ENCODE measurements around the gene PFDN1. TPM values are rescaled to one million over a fixed set of nuclear protein-coding genes. Genes with fewer than 3 reads are reported as not detected.
A peak's percentile ranks its signal among the peaks of the same experiment; 100 is the strongest.

The PFDN1 gene
- total RNA-seq, 2 donors from 2014 or later = 33.4 to 35.2 TPM

DNA sequence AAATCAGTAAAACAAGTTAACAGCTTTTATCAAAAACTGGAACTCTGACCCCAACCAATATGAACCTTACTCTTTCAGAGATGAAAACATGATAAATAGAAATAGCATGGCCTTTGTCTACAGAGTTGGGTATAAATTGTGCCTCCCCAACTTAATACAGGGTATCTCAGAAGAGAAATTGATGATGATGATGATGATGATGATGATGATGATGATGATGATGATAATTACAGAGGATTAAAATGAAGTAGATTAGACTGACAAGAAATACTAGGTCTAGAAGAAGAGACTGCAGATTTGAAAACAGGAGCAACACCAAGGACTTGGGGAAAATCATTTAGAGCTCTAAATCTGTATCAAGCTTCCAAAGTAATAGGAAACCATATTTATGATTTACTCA lies 27.1 kb downstream of the PFDN1 start:
- no peak for DNase-seq
- no peak for ATAC-seq
- Mint-ChIP-seq H3K27me3 (no peaks in the 10 kb centered on the region), H3K36me3 (ENCODE audit: low read depth) (peaks cover 9% of the 10 kb centered on the region), H3K4me3 (no peak overlapping the region), H3K27ac (peak overlapping the region; percentile 69), H3K4me1 (peaks cover 9% of the 10 kb centered on the region)
- no peaks in the 10 kb centered on the region for H3K9me3 ChIP-seq (ENCODE audit: control insufficient read depth, low read length, poor library complexity, severe bottlenecking)

DNA sequence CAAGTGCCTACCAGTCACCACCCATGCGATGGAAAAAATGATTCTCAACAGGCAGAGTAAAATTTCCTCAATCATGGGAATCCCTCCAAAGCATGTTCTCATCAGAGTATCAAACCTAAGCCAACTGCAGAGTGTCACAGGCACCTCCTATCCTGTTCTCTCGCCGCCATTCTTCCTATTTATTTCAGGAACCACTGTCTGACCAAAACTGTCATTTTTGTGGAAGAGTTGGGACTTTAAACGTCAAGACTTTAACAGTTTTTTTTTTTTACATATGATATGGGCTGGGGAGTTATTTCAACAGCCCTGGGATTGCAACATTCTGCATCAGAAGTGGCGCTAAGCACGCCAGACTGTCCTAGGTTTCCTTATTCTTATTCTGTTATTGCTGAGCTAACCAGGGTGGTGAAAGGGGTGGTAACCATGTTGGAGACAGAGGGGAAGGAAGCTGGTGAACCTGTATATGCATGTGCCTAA lies 29.5 kb downstream of the PFDN1 start:
- Mint-ChIP-seq H3K27ac (peak overlapping the region; percentile 16), H3K4me3 (no peak overlapping the region), H3K36me3 (ENCODE audit: low read depth) (peaks cover 5% of the 10 kb centered on the region), H3K27me3 (no peaks in the 10 kb centered on the region), H3K4me1 (peaks cover 6% of the 10 kb centered on the region)
- DNase-seq (no peak), ATAC-seq (peak; percentile 50)
- H3K9me3 ChIP-seq (ENCODE audit: control insufficient read depth, low read length, poor library complexity, severe bottlenecking) = no peaks in the 10 kb centered on the region

DNA sequence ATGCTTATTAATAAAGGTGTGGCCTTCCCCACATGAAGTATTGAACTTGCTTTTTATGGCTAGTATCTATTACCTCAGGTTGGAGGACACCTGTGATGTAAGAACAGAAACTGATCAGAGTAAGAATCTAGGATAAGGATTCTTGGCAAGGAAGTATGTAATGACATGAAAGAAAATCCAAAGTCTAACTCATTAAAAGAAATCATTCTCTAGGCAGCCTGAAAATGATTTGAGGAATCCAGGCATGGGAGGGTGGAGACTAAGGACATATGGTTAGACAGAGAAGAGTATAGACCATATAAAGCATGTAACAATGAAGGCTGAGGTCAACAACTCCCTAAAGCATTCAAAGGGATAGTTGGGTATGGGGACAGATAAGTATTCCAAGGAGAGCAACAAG lies 32.9 kb downstream of the PFDN1 start:
- Mint-ChIP-seq H3K4me3 (no peak overlapping the region), H3K27ac (no peak overlapping the region), H3K36me3 (ENCODE audit: low read depth) (no peaks in the 10 kb centered on the region)

DNA sequence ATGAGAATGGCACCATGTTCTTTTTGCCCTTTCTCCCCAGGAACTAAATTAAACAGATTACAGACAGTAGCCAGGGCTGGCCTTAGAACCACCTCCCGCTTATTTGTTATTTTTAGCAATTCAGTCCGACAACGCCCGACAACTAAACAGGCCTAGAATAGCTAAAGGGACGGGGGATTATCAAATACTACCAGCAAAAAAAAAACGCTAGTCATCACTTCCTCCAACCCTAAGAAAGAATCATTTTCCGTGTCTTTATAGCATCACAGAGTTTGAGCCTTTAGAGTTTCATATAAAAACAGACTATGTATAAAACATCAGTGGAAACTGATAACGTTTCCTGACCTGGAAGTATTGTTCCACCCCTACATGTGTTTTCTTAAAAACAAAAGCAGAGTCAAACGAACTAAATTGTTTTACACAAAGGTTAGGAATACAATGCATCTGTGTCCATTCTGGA lies 35.3 kb downstream of the PFDN1 start:
- H3K27ac Mint-ChIP-seq = peak overlapping the region; percentile 76
- no peak overlapping the region for H3K4me3 Mint-ChIP-seq

More for the DNA sequence above, 32.9 kb downstream of the PFDN1 start:
- H3K9me3 ChIP-seq (ENCODE audit: control insufficient read depth, low read length, poor library complexity, severe bottlenecking) = no peaks in the 10 kb centered on the region
- ATAC-seq = no peak
- Mint-ChIP-seq H3K4me1 (peaks cover 27% of the 10 kb centered on the region), H3K27me3 (no peaks in the 10 kb centered on the region)
- no peak for DNase-seq

DNA sequence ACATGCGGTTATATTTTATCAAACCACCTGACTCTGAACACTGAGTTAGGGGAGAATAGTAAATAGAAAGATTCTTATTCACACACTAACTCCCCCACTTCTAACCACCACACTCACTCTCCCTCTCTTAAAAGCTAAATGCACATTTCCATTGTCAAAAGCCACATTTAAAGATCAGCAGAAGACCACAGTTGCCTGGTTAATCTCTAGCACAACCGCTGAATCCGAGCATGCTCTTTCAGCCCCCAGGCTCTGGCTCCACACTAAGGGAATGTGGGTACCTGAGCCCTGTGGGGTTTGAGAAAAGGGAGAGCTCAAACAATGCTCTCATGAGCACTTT lies 35.7 kb downstream of the PFDN1 start:
- peak overlapping the region; percentile 76 for H3K27ac Mint-ChIP-seq

More for the DNA sequence above, 35.3 kb downstream of the PFDN1 start:
- Mint-ChIP-seq H3K36me3 (ENCODE audit: low read depth) (no peaks in the 10 kb centered on the region), H3K4me1 (peaks cover 28% of the 10 kb centered on the region), H3K27me3 (no peaks in the 10 kb centered on the region)
- ATAC-seq (no peak), DNase-seq (no peak)
- no peaks in the 10 kb centered on the region for H3K9me3 ChIP-seq (ENCODE audit: control insufficient read depth, low read length, poor library complexity, severe bottlenecking)

DNA sequence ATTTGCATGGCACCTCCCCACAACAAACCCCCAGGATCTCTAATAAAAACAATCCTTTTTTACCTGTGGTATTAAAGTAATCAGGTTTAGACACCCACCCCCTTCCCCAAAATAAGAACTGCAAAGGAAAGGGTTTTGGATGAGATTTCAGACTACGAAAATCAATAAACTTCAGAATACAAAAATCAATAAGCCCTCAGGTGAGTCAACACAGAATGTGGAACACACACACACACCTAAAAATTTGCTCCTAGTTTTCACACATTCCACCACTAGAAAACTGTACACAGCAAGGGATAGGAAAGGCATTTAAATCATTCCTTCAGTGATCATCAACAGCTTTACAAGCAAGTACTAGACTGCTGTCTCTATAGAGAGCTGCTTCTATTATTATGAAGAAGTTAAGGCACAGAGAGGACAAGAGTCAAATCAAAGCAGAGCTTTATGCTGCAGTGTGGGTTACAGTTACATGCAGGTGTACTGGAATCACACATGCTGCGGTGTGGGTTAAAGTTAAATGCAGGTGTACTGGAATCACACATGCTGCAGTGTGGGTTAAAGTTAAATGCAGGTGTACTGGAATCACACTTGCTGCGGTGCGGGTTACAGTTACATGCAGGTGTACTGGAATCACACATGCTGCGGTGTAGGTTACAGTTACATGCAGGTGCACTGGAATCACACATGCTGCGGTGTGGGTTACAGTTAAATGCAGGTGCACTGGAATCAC lies 36.3 kb downstream of the PFDN1 start:
- Mint-ChIP-seq H3K4me3 (peak overlapping the region; percentile 36), H3K4me1 (peaks cover 36% of the 10 kb centered on the region), H3K36me3 (ENCODE audit: low read depth) (no peaks in the 10 kb centered on the region), H3K27ac (peak overlapping the region; percentile 76), H3K27me3 (no peaks in the 10 kb centered on the region)
- ATAC-seq (no peak), DNase-seq (no peak)
- no peaks in the 10 kb centered on the region for H3K9me3 ChIP-seq (ENCODE audit: control insufficient read depth, low read length, poor library complexity, severe bottlenecking)

More for the DNA sequence above, 35.7 kb downstream of the PFDN1 start:
- Mint-ChIP-seq H3K4me3 (peak overlapping the region; percentile 36), H3K36me3 (ENCODE audit: low read depth) (no peaks in the 10 kb centered on the region), H3K27me3 (no peaks in the 10 kb centered on the region), H3K4me1 (peaks cover 32% of the 10 kb centered on the region)
- H3K9me3 ChIP-seq (ENCODE audit: control insufficient read depth, low read length, poor library complexity, severe bottlenecking) = no peaks in the 10 kb centered on the region
- DNase-seq = no peak
- peak; percentile 57 for ATAC-seq

DNA sequence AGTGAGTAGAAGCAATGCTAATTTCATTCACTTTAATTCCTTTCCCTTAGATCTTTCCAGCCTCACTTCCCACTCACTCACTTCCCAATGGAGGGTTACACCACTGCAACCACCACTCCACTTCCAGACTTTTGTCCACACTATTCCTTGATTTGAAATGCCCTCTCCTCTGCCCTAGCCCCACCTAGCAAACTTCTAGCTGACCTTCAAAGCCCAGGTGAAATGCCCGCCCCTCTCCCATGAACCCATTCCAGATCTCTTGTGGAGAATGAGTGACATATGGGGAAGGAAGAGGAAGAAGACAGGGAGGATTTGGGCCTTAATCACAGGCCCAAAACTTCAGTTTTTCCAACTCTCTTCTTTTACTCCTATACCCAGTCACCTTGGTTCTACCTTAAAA lies 37.1 kb downstream of the PFDN1 start:
- DNase-seq (no peak), ATAC-seq (no peak)
- Mint-ChIP-seq H3K27ac (peak overlapping the region; percentile 62), H3K27me3 (no peaks in the 10 kb centered on the region), H3K4me1 (peaks cover 41% of the 10 kb centered on the region), H3K4me3 (no peak overlapping the region), H3K36me3 (ENCODE audit: low read depth) (no peaks in the 10 kb centered on the region)
- no peaks in the 10 kb centered on the region for H3K9me3 ChIP-seq (ENCODE audit: control insufficient read depth, low read length, poor library complexity, severe bottlenecking)

DNA sequence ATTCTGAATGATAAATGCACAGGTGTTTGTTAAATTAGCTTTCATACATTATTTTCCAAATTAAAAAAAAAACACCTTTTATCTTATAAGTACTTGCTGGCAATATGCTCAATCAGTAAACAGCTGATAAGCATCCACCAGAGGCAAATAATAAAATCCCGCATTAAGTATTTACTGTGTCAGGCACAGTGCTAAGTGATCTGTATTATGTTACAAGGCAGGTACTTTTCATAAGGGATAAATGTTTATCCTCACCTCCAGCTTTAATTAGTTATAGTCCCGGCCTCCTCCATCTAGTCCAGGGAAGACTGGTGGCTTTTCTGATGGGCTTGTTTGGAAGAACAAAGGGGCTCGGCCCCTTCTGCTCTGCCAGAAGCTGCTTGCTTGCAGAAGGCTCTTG lies 40.1 kb downstream of the PFDN1 start:
- ATAC-seq (no peak), DNase-seq (no peak)
- Mint-ChIP-seq H3K27ac (no peak overlapping the region), H3K4me1 (peaks cover 60% of the 10 kb centered on the region), H3K4me3 (no peak overlapping the region), H3K36me3 (ENCODE audit: low read depth) (peaks cover 4% of the 10 kb centered on the region), H3K27me3 (no peaks in the 10 kb centered on the region)
- no peaks in the 10 kb centered on the region for H3K9me3 ChIP-seq (ENCODE audit: control insufficient read depth, low read length, poor library complexity, severe bottlenecking)

DNA sequence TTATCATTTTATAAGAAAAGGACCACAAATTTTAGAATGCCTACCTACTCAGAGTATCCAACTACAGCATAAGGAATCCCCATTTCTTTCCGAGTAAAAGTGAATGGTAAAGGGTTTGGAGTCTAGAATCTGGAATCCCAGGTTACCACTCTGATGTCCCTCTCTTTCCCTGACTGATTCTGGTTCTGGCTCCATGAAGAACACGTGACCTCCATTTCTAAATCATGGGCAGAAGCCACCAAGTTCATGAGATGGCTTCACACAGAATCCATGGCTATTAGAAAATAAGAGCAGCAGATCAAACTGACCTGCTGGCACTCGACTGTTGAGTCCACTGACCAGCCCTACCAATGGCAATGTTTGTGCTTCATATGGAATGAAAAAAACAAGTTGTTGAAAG lies 40.7 kb downstream of the PFDN1 start:
- DNase-seq (no peak), ATAC-seq (no peak)
- peak overlapping the region; percentile 33 for H3K4me3 Mint-ChIP-seq
- H3K27me3 Mint-ChIP-seq = no peaks in the 10 kb centered on the region
- H3K4me1 Mint-ChIP-seq = peaks cover 59% of the 10 kb centered on the region
- H3K27ac Mint-ChIP-seq = peak overlapping the region; percentile 82
- H3K36me3 Mint-ChIP-seq (ENCODE audit: low read depth) = peaks cover 8% of the 10 kb centered on the region
- no peaks in the 10 kb centered on the region for H3K9me3 ChIP-seq (ENCODE audit: control insufficient read depth, low read length, poor library complexity, severe bottlenecking)

DNA sequence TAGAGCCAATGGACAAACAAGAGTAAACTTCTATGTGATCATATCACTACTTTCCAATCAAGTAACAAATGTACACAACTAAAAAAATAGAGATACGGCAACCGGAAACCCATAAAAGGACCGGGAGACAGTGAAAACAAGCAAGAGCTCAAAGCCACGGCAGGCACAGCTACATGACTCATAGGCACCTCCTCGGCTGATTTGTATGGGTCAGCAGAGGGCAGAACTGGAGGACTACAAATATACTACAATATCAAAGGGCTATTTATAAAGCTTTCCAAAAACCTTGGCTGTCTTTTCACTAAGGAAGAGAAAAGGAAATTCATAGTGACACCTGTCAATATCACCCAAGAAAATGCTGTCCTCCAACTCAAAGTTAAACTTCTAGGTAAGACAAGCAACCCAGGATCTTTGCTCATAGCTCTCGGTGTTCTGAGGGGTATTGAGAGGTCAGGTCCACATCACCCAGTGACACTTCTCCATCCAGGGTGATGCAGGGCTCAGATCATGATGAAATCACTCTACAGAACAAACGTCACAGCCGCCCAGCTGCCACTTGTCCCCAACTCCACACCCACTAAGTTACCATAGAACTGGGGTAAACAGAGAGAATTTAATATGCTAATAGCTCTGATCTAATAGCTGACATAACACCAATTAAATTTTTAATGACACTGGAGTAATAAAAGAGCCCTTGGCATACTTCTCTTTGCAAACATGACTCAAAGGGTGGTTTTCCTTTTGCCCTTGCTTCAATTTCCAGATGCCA lies 41.3 kb downstream of the PFDN1 start:
- peaks cover 57% of the 10 kb centered on the region for H3K4me1 Mint-ChIP-seq
- ATAC-seq (peak; percentile 80), DNase-seq (no peak)
- no peaks in the 10 kb centered on the region for H3K27me3 Mint-ChIP-seq
- H3K4me3 Mint-ChIP-seq = peak overlapping the region; percentile 70
- H3K36me3 Mint-ChIP-seq (ENCODE audit: low read depth) = peaks cover 8% of the 10 kb centered on the region
- peak overlapping the region; percentile 82 for H3K27ac Mint-ChIP-seq
- no peaks in the 10 kb centered on the region for H3K9me3 ChIP-seq (ENCODE audit: control insufficient read depth, low read length, poor library complexity, severe bottlenecking)

DNA sequence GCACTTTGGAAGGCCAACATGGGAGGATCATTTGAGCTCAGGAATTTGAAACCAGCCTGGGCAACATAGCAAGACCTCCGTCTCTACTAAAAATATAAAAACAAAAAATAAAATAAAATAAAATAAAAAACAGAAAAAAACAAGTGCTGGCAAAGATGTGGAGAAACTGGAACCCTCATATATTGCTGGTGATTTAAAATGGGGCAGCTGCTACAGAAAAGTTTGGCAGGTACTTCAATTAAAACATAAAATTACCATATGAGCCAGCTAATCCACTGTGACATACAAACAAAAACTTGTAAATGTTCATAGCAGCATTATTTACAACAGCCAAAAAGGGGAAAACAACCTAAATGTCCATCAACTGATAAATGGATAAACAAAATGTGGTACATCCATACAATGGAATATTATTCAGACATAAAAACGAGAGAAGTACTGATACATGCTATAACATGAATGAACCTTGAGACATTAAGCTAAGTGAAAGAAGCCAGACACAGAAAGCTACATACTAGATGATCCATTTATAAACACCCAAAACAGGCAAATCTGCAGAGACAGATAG lies 42.7 kb downstream of the PFDN1 start:
- no peak for DNase-seq
- no peaks in the 10 kb centered on the region for H3K27me3 Mint-ChIP-seq
- H3K36me3 Mint-ChIP-seq (ENCODE audit: low read depth) = peaks cover 8% of the 10 kb centered on the region
- ATAC-seq = no peak
- H3K27ac Mint-ChIP-seq = peak overlapping the region; percentile 82
- H3K9me3 ChIP-seq (ENCODE audit: control insufficient read depth, low read length, poor library complexity, severe bottlenecking) = no peaks in the 10 kb centered on the region
- peaks cover 43% of the 10 kb centered on the region for H3K4me1 Mint-ChIP-seq
- H3K4me3 Mint-ChIP-seq = no peak overlapping the region

DNA sequence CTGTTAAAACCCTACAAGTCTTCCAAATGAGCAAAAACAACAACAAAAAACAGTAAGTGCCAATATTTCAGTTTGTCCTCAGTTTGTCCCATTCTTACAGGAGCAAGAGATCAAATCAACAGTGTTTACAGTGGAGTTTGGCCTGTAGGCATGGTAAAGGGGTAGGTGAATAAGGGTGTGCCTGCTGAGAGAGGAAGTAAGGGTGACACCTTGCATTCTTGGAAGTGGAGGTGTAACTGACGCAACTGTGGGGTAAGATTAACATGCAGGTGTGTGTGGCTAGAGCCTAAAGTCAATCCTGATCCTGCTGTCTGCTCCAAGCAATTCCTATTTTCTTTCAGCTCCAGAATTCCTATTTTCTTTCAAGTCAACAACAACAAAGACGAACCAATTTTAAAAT lies 43.4 kb downstream of the PFDN1 start:
- H3K9me3 ChIP-seq (ENCODE audit: control insufficient read depth, low read length, poor library complexity, severe bottlenecking) = no peaks in the 10 kb centered on the region
- H3K4me3 Mint-ChIP-seq = peak overlapping the region; percentile 58
- peaks cover 8% of the 10 kb centered on the region for H3K36me3 Mint-ChIP-seq (ENCODE audit: low read depth)
- DNase-seq = no peak
- H3K4me1 Mint-ChIP-seq = peaks cover 40% of the 10 kb centered on the region
- H3K27me3 Mint-ChIP-seq = no peaks in the 10 kb centered on the region
- H3K27ac Mint-ChIP-seq = peak overlapping the region; percentile 82
- ATAC-seq = peak; percentile 71

DNA sequence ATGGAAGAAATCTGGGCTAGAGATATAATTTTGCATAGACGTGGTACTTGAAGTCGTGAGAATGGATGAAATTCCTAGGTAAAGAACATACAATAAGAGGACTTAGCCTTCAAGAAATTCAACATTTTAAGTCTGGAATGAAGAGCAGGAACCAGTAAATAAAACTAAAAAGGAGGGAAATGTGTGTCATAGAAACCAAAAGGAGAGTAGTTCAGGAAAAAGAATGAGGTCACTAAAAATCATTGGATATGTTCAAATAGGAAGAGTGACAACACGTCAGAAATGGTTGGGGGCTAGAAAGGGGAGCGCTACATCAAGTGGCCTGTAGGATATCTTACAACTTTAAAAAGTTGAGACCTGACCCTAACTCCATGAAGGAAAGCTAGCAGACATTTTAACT lies 44.0 kb downstream of the PFDN1 start:
- no peaks in the 10 kb centered on the region for H3K27me3 Mint-ChIP-seq
- peaks cover 8% of the 10 kb centered on the region for H3K36me3 Mint-ChIP-seq (ENCODE audit: low read depth)
- no peaks in the 10 kb centered on the region for H3K9me3 ChIP-seq (ENCODE audit: control insufficient read depth, low read length, poor library complexity, severe bottlenecking)
- peaks cover 42% of the 10 kb centered on the region for H3K4me1 Mint-ChIP-seq
- DNase-seq (no peak), ATAC-seq (no peak)
- peak overlapping the region; percentile 82 for H3K27ac Mint-ChIP-seq
- peak overlapping the region; percentile 13 for H3K4me3 Mint-ChIP-seq

Data from T-helper 17 cell (primary cell).